Neural progenitor cell (in vitro differentiated cells): ENCODE results near the gene XPR1.

Experiments used
- EZH2 ChIP-seq: fragments of 200-600 bp; sonication (generic); IDR thresholded peaks from 2 replicates; pipeline ENCODE4 v1.6.1; 2017; ENCODE audit warnings: antibody characterized with exemption, mild to moderate bottlenecking, moderate library complexity
- EZH2phosphoT487 ChIP-seq: fragments of 200-600 bp; sonication (generic); IDR thresholded peaks from 2 replicates; pipeline ENCODE4 v1.6.1; 2017; ENCODE audit warnings: antibody characterized with exemption
- TF ChIP-seq, protein P1 (sequence below): fragments of 200-600 bp; sonication (generic); IDR thresholded peaks from 2 replicates; pipeline ENCODE4 v1.5.1; 2017; ENCODE audit warnings: antibody characterized with exemption, mild to moderate bottlenecking

DNA sequence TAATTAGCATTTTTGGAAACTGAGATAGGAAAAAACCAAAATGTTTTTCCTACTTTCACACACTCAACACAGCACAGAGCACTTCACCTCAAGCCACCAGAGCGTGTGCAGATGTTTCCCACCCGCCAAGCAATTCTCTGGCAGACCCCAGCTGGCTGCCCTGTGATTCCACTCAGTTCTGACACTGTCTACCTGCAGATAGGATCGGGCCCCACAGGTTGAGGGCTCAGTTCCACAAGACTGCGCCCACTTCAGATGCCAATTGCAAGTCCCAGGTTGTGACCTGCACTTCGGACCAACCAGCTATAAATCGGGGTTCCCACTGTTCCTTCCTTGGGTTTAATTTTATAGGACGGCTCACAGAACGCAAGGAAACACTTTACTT, 290.8 kb downstream of the XPR1 start:
- TF ChIP-seq, protein P1, sequence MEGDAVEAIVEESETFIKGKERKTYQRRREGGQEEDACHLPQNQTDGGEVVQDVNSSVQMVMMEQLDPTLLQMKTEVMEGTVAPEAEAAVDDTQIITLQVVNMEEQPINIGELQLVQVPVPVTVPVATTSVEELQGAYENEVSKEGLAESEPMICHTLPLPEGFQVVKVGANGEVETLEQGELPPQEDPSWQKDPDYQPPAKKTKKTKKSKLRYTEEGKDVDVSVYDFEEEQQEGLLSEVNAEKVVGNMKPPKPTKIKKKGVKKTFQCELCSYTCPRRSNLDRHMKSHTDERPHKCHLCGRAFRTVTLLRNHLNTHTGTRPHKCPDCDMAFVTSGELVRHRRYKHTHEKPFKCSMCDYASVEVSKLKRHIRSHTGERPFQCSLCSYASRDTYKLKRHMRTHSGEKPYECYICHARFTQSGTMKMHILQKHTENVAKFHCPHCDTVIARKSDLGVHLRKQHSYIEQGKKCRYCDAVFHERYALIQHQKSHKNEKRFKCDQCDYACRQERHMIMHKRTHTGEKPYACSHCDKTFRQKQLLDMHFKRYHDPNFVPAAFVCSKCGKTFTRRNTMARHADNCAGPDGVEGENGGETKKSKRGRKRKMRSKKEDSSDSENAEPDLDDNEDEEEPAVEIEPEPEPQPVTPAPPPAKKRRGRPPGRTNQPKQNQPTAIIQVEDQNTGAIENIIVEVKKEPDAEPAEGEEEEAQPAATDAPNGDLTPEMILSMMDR = no peak
- TF ChIP-seq EZH2 (no peak), EZH2phosphoT487 (no peak)
